Endothelial cell (in vitro differentiated cells): ENCODE results near the gene ARHGAP23. TPM values are rescaled to one million over a fixed set of nuclear protein-coding genes. Genes with fewer than 3 reads are reported as not detected.
A peak's percentile ranks its signal among the peaks of the same experiment; 100 is the strongest.

Experiments used
- DNase-seq: peaks from one replicate; pipeline ENCODE4 v3.0.0; 2021; ENCODE audit warnings: low spot score
- H3K27ac Mint-ChIP-seq: one replicate; pipeline ENCODE4 v1.8.0; 2021; ENCODE audit warnings: mixed read lengths, inconsistent platforms; ENCODE audit not compliant: unreplicated experiment
- H3K27me3 Mint-ChIP-seq: one replicate; pipeline ENCODE4 v1.8.0; 2021; ENCODE audit warnings: mild to moderate bottlenecking, moderate library complexity, mixed read lengths, inconsistent platforms; ENCODE audit not compliant: unreplicated experiment
- H3K36me3 Mint-ChIP-seq: one replicate; pipeline ENCODE4 v1.8.0; 2021; ENCODE audit warnings: mild to moderate bottlenecking, low read depth, mixed read lengths, inconsistent platforms; ENCODE audit not compliant: unreplicated experiment
- H3K4me1 Mint-ChIP-seq: one replicate; pipeline ENCODE4 v1.8.0; 2021; ENCODE audit warnings: mild to moderate bottlenecking, mixed read lengths, inconsistent platforms; ENCODE audit not compliant: unreplicated experiment
- H3K4me3 Mint-ChIP-seq: one replicate; pipeline ENCODE4 v1.8.0; 2021; ENCODE audit warnings: mild to moderate bottlenecking, mixed read lengths, inconsistent platforms; ENCODE audit not compliant: unreplicated experiment
- H3K9me3 Mint-ChIP-seq: one replicate; pipeline ENCODE4 v1.8.0; 2021; ENCODE audit warnings: mixed read lengths, inconsistent platforms; ENCODE audit not compliant: unreplicated experiment
- CTCF ChIP-seq: fragments of 200-600 bp; sonication (generic); IDR thresholded peaks from one replicate; pipeline ENCODE4 v1.5.0; 2021; ENCODE audit warnings: antibody characterized with exemption; ENCODE audit not compliant: unreplicated experiment
- long read RNA-seq: library from polyadenylated mRNA; unstranded; transcript quantifications from one replicate; pipeline ENCODE4 v2.0.0, GENCODE V29; 2020; ENCODE audit not compliant: unreplicated experiment
- total RNA-seq: library from RNA; stranded (reverse); fragmentation: NEBNext Ultra II Directional; extraction: Animal tissue kit (Norgen Biotek cat#: 25700); gene quantifications from one replicate; pipeline ENCODE4 v1.2.1, GENCODE V29; 2021; ENCODE audit not compliant: unreplicated experiment

The ARHGAP23 gene
- total RNA-seq, result 70.5 TPM
- long read RNA-seq, partial matches to known transcripts, result 1 of 2 reads
- long read RNA-seq, other reads (novel, unspliced or antisense), result 1 of 2 reads

GRCh38 chr17:38428112-38428642 lies at the start of gene ARHGAP23:
Gene ARHGAP23 (plus strand): TSS chr17:38428464. CDS start chr17:38428486, 22 bp downstream.
- no peak for DNase-seq
- Mint-ChIP-seq H3K4me3 (peak within 1 kb of the TSS; percentile 94), H3K27ac (peak within 1 kb of the TSS; percentile 76), H3K4me1 (peaks cover 48% of the 10 kb centered on the region), H3K27me3 (peaks cover 19% of the 10 kb centered on the region), H3K9me3 (no peaks in the 10 kb centered on the region), H3K36me3 (no peaks in the 10 kb centered on the region)
- TF ChIP-seq CTCF, result no peak

GRCh38 chr17:38379448-38379847 lies 48.8 kb upstream of the ARHGAP23 start:
- no peak for DNase-seq
- Mint-ChIP-seq H3K4me1 (peaks cover 10% of the 10 kb centered on the region), H3K36me3 (peaks cover 6% of the 10 kb centered on the region), H3K4me3 (no peak overlapping the region), H3K9me3 (no peaks in the 10 kb centered on the region), H3K27me3 (no peaks in the 10 kb centered on the region), H3K27ac (no peak overlapping the region)
- no peak for TF ChIP-seq CTCF

GRCh38 chr17:38395090-38395489 lies 33.2 kb upstream of the ARHGAP23 start:
- no peaks in the 10 kb centered on the region for H3K9me3 Mint-ChIP-seq
- no peak overlapping the region for H3K4me3 Mint-ChIP-seq
- H3K4me1 Mint-ChIP-seq, result peaks cover 13% of the 10 kb centered on the region
- H3K27ac Mint-ChIP-seq, result no peak overlapping the region
- peaks cover 4% of the 10 kb centered on the region for H3K27me3 Mint-ChIP-seq
- DNase-seq, result no peak
- no peak for TF ChIP-seq CTCF
- H3K36me3 Mint-ChIP-seq, result peaks cover 34% of the 10 kb centered on the region

- Mint-ChIP-seq H3K27me3 (peaks cover 4% of the 10 kb centered on the region), H3K36me3 (peaks cover 50% of the 10 kb centered on the region), H3K4me1 (peaks cover 16% of the 10 kb centered on the region), H3K9me3 (no peaks in the 10 kb centered on the region), H3K27ac (no peak overlapping the region), H3K4me3 (no peak overlapping the region)
- TF ChIP-seq CTCF, result no peak
- DNase-seq, result no peak
Measured at GRCh38 chr17:38397227-38397626, 31.0 kb upstream of the ARHGAP23 start.

- peak overlapping the region; percentile 40 for H3K27ac Mint-ChIP-seq
- H3K4me1 Mint-ChIP-seq, result peaks cover 29% of the 10 kb centered on the region
- peaks cover 48% of the 10 kb centered on the region for H3K36me3 Mint-ChIP-seq
- peaks cover 12% of the 10 kb centered on the region for H3K27me3 Mint-ChIP-seq
- H3K9me3 Mint-ChIP-seq, result no peaks in the 10 kb centered on the region
- no peak overlapping the region for H3K4me3 Mint-ChIP-seq
- DNase-seq, result no peak
- TF ChIP-seq CTCF, result no peak
Measured at GRCh38 chr17:38400286-38400685, 28.0 kb upstream of the ARHGAP23 start.
